ENCODE results near the gene TMEM201.
"Not testable (repeated sequence)": the region's sequence is repeated elsewhere in the genome, so short reads cannot be mapped to it uniquely, and the experiment has no call there.

TMEM201 gene

GRCh38 chr1:9621032-9621431 is 32.3 kb downstream of the TMEM201 start:
- DNase-seq (ENCODE audit: low spot score) = no peak

DNA sequence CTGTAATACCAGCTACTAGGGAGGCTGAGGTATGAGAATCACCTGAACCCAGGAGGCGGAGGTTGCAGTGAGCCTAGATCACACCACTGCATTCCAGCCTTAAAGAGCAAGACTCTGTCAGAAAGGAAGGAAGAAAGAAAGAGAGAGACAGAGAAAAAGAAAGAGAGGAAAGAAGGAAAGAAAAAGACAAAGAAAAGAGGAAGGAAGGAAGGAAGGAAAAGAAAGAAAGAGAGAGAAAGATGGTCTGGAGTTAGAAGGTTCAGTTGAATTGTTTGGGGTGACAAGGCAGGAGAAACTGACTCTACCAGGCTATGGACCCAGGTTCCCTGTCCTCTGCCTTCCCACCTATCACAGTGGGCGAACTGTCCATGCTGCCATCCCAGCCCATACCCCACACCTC is 35.4 kb downstream of the TMEM201 start:
- no peak for DNase-seq (ENCODE audit: low spot score)

GRCh38 chr1:9625030-9625429 is 36.3 kb downstream of the TMEM201 start:
- DNase-seq (ENCODE audit: low spot score) = not testable (repeated sequence)

- no peak for DNase-seq (ENCODE audit: low spot score)
Measured at GRCh38 chr1:9626201-9626608, 37.5 kb downstream of the TMEM201 start.

DNA sequence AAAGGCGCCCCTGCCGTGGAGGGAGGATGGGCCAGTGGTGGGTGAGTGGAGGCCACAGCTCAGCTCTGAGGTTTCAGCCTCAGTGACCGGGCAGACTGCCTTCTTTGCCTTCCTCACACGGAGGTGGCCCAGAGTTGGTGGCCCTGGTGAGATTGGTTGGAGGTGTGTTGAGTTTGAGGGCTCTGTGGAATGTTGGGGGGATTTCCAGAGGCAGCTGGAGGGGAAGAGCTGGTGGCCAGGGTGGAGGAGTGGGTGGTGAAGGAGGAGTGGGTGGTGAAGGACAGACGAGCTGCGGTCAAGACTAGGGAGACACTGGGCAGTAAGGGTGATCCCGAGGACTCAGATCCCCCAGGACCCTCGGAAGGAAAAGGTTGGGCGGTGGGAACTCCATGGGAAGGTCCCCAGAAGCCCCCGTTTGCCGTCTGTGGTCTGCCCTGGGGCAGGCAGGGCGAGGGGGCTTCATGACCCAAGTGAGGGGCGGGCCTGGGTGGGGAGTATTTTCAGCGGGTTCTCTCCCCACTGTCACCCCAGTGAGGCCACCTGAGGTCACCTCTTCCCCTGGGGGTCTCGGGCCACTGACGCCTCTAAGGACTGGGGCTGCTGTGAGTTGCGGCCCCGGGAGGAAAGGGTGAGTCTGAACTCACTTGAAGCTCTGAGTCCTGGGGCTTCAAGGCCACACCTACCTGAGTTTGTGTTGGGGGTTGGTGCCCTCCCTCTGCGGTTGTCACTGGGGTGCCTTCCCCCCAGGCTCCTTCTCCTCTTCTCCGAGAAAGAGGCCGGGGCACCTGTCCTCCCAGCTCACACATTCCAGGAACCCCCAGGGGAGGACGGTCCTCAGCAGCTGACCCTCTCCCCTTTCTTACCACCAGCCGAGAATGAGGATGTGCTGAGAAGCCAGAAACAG is 40.1 kb downstream of the TMEM201 start:
- DNase-seq (ENCODE audit: low spot score) = no peak

DNA sequence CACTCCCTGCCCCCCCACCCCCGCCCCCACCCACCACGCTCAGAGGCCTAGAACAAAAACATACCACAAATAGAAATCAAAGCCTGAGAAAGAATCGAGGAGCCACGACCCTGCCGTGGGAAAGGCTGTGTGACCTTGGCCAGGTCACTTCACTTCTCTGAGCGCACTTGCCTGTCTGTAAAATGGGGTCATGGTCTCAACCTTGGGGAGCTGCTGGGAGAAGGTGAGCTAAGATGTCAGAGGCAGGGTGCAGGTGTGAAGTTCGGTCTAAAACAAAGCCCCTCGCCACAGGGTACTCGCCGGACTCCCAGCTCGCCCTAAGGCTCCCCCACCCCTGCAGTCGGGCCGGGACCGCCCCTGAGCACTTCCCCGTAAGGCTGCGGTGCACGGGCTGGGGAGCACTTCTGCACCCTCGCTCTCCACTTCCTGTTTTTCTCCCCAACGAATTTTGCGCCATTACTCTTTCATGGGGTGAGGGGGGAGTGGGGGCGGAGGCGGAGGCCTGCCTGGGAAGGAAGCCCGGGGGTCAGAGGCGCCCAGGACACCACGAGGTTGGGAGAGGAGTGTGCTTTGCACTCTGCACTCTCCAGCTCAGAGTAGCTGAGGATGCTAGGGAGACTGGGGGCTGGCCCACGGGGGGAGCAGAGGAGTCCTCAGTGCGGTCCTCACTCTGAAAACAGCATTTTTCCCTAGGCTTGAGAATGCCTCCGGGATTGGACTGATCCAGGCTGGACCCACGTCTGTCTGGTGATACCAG is 40.9 kb downstream of the TMEM201 start:
- no peak for DNase-seq (ENCODE audit: low spot score)

DNA sequence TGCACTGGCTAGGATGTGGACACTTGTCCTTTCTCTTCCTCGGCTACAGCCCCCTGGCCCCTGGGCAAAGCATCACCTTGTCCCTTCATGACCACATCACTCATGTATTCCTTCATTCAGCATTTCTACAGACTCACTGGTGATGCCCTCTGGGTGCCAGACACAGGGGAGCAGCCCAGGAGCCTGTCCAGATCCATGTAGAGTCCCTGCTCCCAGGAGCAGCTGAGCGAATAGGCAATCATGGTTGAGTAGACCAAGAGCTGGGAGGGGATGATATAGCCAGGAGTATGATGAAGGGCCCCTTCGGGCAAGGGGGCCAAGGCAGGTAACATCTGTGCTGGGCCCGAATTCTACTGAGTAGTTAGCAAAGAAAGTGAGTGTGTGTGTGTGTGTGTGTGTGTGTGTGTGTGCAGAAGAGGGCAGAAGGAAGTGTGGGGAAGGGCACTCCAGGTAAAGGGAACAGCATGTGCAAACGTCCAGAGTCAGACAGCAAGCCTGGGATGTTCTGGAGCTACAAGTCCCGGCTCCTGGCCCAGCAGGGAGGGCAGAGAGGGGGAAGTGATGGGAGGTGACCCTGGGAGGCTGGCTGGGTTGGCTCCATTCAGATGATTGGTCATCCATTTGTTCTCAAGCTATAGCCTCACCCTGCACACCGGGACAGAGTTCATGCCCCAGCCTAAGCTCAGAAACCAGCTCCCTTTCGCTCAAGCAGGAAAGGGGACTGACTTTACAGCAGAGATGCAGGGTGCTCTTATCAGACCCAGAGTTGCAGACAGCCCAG is 41.8 kb downstream of the TMEM201 start:
- no peak for DNase-seq (ENCODE audit: low spot score)

DNA sequence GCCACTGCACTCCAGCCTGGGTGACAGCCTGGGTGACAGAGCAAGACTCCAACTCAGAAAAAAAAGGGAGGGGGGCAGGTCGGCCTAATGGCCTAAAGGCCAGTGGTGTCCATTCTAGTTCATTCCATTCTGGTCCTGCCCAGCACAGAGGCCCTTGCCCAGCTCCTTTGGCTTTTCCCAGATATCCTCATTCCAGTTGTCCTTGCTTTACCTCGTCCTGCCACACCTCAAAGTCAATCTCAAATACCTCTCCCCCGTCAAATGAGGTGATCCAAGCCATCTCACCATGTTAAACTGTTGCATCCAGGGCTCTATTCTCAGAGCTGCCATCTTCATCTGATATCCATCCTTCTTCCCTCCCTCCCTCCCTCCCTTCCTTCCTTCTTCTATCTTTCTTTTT is 42.9 kb downstream of the TMEM201 start:
- DNase-seq (ENCODE audit: low spot score) = no peak

GRCh38 chr1:9633493-9633892 is 44.8 kb downstream of the TMEM201 start:
- no peak for DNase-seq (ENCODE audit: low spot score)

DNA sequence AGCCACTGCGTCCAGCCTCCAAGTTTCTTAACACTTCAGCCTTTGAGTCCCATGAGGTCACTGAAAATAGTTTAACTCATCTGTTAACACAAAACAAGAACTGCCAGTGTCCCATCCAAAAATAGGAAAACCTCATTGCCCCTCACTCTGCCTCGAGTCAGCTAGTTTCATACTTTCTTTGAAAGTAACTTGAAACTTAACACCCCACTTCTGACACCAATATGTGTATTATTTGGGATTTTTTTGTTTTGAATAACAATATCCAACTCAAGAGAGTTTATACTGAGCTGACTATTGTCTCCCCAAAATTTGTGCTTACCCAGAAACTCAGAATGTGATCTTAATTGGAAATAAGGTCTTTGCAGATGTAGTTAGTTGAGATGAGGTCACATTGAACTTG is 45.9 kb downstream of the TMEM201 start:
- DNase-seq (ENCODE audit: low spot score) = no peak

DNA sequence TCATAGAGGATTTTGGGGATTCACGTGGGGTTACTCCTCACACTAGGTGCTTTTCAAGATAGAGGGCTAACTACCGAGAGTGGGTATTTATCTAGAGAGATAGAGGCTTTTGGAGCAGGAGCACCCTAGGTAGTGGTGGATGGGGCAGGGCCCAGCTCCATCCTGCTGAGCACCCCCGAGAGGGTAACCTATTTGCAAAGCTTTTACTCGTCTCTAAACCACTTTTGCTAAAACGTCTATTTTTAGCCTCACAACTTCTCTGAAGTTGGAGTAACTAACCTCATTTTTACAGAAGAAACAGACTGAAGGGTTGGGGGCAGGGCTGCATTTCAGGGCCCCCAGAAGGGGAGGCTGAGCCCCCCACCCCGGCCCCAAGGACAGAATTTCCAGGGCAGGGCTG is 50.5 kb downstream of the TMEM201 start:
- DNase-seq (ENCODE audit: low spot score) = no peak

DNA sequence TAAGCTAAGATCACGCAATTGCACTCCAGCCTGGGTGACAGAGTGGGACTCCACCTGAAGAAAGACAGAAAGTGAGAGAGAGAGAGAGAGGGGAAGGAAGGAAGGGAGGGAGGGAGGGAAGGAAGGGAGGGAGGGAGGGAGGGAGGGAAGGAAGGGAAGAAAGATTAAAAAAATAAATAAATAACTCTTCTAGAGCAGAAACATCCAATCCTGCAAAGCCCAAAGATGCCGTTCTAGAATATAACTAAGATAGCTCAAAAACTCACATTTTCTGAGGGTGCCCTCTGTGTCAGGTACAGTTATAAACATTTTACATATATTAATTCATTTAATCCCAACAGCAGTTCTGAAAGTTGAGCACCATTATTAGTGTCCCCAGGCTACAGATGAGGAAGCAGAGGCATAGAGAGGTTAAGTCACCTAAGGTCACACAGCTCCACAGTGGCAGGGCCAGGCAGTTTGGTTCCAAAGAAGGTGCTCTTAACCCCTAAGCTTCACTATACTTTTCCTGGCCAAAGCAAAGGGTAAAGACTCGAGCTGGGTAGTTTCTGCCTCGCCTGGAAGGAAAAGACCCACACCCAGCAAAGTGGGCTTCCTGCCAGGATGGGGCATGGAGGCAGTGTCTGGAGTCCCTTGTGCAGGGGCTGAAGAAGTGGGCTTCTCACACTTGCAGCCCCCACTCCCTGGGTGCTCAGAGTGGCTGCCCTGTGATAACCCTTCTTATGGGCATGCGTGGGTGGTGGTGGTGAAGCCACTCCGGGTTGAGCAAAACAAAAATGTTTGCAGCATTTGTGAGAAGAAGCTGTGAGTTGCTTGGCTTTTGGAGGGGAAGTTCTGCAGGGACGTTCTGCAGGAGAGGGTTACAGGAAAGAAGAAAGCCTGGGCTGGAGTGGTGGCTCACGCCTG is 54.9 kb downstream of the TMEM201 start:
- no peak for DNase-seq (ENCODE audit: low spot score)

GRCh38 chr1:9646037-9646436 is 57.3 kb downstream of the TMEM201 start:
- DNase-seq (ENCODE audit: low spot score) = no peak

GRCh38 chr1:9648171-9648570 is 59.5 kb downstream of the TMEM201 start:
- no peak for DNase-seq (ENCODE audit: low spot score)

GRCh38 chr1:9649769-9650168 is 61.1 kb downstream of the TMEM201 start:
- DNase-seq (ENCODE audit: low spot score) = no peak

- no peak for DNase-seq (ENCODE audit: low spot score)
Measured at GRCh38 chr1:9651220-9651564, 62.5 kb downstream of the TMEM201 start.

GRCh38 chr1:9651565-9652378 is 63.1 kb downstream of the TMEM201 start, which contains the start of gene PIK3CD:
Gene PIK3CD (plus strand): TSS chr1:9651731. CDS start chr1:9710456, 58,725 bp downstream.
- DNase-seq (ENCODE audit: low spot score) = peak; percentile 81

GRCh38 chr1:9652379-9653209 is 63.9 kb downstream of the TMEM201 start:
- DNase-seq (ENCODE audit: low spot score) = no peak

GRCh38 chr1:9653210-9653490 is 64.4 kb downstream of the TMEM201 start:
- no peak for DNase-seq (ENCODE audit: low spot score)

GRCh38 chr1:9653491-9654050 is 64.9 kb downstream of the TMEM201 start:
- no peak for DNase-seq (ENCODE audit: low spot score)
